Measurements from ENCODE around the gene FBXL2. TPM values are rescaled to one million over a fixed set of nuclear protein-coding genes. Genes with fewer than 3 reads are reported as not detected.

Gene FBXL2
- total RNA-seq, 4 donors from 2014 or later, result 9.3 to 14.4 (median 12.2) TPM

GRCh38 chr3:33364531-33365128, 87.4 kb downstream of the FBXL2 start:
- TF ChIP-seq POLR2AphosphoS5 (IDR thresholded peaks at IDR 0.05), result no peak
- TF ChIP-seq EP300 (IDR thresholded peaks at IDR 0.05), result no peak
- no peak for TF ChIP-seq POLR2A (IDR thresholded peaks at IDR 0.05)
- no peaks in the 10 kb centered on the region for H3K36me3 ChIP-seq
- H3K9me3 ChIP-seq, result no peaks in the 10 kb centered on the region
- no peaks in the 10 kb centered on the region for H3K27me3 ChIP-seq
- no peaks in the 10 kb centered on the region for H3K4me1 ChIP-seq
- 85 to 95% methylated on average over 10 of the region's 10 CpGs for WGBS, 2 donors (ENCODE audit: low coverage in 1 of 2)
- no peak overlapping the region for H3K27ac ChIP-seq
- H3K4me3 ChIP-seq, result no peak overlapping the region
- no peak for ATAC-seq

- Histone ChIP-seq H3K9me3 (no peaks in the 10 kb centered on the region), H3K27ac (no peak overlapping the region), H3K27me3 (no peaks in the 10 kb centered on the region), H3K4me3 (no peak overlapping the region), H3K4me1 (peaks cover 0 to 8% (median 0%) of the 10 kb centered on the region in 3 donors), H3K36me3 (peaks cover 0 to 34% of the 10 kb centered on the region in 2 donors)
- 16 to 53% methylated on average over 6 to 7 of the region's 14 CpGs for WGBS, 2 donors (ENCODE audit: low coverage in 1 of 2)
- peak; percentile 60 for ATAC-seq
- TF ChIP-seq POLR2AphosphoS5 (IDR thresholded peaks at IDR 0.05) (no peak), CTCF (IDR thresholded peaks at IDR 0.05) (peak; percentile 81 to 94 (median 92))
Measured at GRCh38 chr3:33372218-33373081, 95.2 kb downstream of the FBXL2 start.

- H3K36me3 ChIP-seq, result peaks cover 0 to 40% of the 10 kb centered on the region in 2 donors
- no peaks in the 10 kb centered on the region for H3K27me3 ChIP-seq
- H3K27ac ChIP-seq, result no peak overlapping the region
- H3K4me1 ChIP-seq, result peaks cover 0 to 8% (median 0%) of the 10 kb centered on the region in 3 donors
- no peaks in the 10 kb centered on the region for H3K9me3 ChIP-seq
- TF ChIP-seq POLR2A (IDR thresholded peaks at IDR 0.05), result no peak
- TF ChIP-seq EP300 (IDR thresholded peaks at IDR 0.05), result no peak
- no peak for TF ChIP-seq POLR2AphosphoS5 (IDR thresholded peaks at IDR 0.05)
- TF ChIP-seq CTCF (IDR thresholded peaks at IDR 0.05), result no peak
- no peak for ATAC-seq
- 20 to 31% methylated on average over 1 to 5 of the region's 6 CpGs for WGBS, 2 donors (ENCODE audit: low coverage in 1 of 2)
- H3K4me3 ChIP-seq, result no peak overlapping the region
Measured at GRCh38 chr3:33373082-33373437, 95.8 kb downstream of the FBXL2 start.

GRCh38 chr3:33377489-33377888, 100.2 kb downstream of the FBXL2 start:
- ATAC-seq, result no peak
- WGBS, 2 donors (ENCODE audit: low coverage in 1 of 2), result 71 to 100% methylated on average over 1 to 2 of the region's 3 CpGs
- no peaks in the 10 kb centered on the region for H3K27me3 ChIP-seq
- peaks cover 0 to 76% of the 10 kb centered on the region in 2 donors for H3K36me3 ChIP-seq
- no peak overlapping the region for H3K27ac ChIP-seq
- TF ChIP-seq EP300 (IDR thresholded peaks at IDR 0.05) (no peak), CTCF (IDR thresholded peaks at IDR 0.05) (no peak), POLR2AphosphoS5 (IDR thresholded peaks at IDR 0.05) (no peak), POLR2A (IDR thresholded peaks at IDR 0.05) (no peak)
- no peaks in the 10 kb centered on the region for H3K9me3 ChIP-seq
- H3K4me1 ChIP-seq, result peaks cover 0 to 7% (median 0%) of the 10 kb centered on the region in 3 donors
- H3K4me3 ChIP-seq, result no peak overlapping the region

- Histone ChIP-seq H3K9me3 (no peaks in the 10 kb centered on the region), H3K4me1 (peaks cover 0 to 3% (median 0%) of the 10 kb centered on the region in 3 donors), H3K27ac (no peak overlapping the region), H3K27me3 (no peaks in the 10 kb centered on the region), H3K36me3 (peaks cover 0 to 76% of the 10 kb centered on the region in 2 donors), H3K4me3 (no peak overlapping the region)
- no peak for ATAC-seq
- TF ChIP-seq POLR2A (IDR thresholded peaks at IDR 0.05) (no peak), POLR2AphosphoS5 (IDR thresholded peaks at IDR 0.05) (no peak), CTCF (IDR thresholded peaks at IDR 0.05) (no peak), EP300 (IDR thresholded peaks at IDR 0.05) (no peak)
- WGBS, 2 donors (ENCODE audit: low coverage in 1 of 2), result 90 to 100% methylated on average over 2 of the region's 3 CpGs
Measured at GRCh38 chr3:33377931-33378330, 100.7 kb downstream of the FBXL2 start.
